GM21786 (cell line): ENCODE data around the gene SEC14L5.
"Not testable (repeated sequence)": the region's sequence is repeated elsewhere in the genome, so short reads cannot be mapped to it uniquely, and the experiment has no call there.

Source experiments
- ATAC-seq: cut with Tn5 transposase; IDR thresholded peaks from one replicate; pipeline ENCODE4 v1.9.1; 2021; ENCODE audit not compliant: unreplicated experiment

SEC14L5 gene

DNA sequence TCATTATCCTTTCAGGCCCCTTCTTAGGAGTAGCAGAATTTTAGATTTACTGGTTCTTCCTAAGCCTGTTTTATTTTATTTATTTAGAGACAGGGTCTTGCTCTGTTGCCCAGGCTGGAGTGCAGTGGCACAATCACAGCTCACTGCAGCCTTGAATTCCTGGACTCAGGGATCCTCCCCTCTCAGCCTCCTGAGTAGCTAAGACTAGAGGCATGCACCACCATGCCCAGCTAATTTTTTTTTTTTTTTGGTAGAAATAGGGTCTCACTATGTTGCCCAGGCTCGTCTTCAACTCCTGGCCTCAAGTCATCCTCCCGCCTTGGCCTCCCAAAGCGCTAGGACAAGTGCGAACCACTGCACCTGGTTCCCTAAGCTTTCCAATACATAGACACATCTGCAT is 28.5 kb upstream of the SEC14L5 start:
- not testable (repeated sequence) for ATAC-seq

DNA sequence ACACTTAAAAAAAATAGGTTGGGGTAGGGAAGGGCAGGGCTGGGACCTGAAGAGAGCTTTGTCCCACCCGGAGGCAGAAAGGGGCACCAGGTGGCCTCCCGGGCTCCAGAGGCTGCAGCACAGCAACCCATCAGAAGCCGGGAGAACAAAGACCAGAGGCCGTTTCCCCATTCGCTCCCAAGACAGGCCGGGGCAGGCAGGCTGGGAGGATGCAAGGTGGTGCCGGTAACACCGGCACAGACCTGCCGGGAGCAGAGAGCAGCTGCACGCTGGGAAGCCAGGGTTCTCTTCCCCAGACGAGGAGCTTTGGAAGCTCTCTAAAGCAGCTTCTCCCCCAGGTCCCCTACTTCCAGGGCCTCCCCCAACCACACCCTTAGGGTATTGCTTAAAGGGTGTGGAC is 26.7 kb upstream of the SEC14L5 start:
- no peak for ATAC-seq

DNA sequence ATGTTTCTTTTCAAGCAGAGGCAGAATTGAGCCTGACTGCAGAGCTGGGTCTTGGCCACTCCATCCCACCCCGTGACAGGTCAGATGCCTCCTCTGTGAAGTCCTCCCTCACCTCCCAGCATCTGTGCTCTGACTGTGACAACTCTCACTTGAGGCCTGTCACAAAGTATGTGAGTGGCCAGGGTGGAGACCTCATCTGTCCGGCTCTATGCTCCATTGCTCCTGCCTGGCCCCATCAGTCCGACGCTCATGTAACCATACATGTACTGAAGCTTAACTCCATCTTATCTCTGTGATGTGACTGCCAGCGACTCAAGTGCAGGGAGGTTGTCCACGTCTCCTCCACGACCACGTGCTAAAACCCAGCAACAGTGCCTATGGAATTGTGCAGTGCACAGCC is 24.7 kb upstream of the SEC14L5 start:
- ATAC-seq: no peak

DNA sequence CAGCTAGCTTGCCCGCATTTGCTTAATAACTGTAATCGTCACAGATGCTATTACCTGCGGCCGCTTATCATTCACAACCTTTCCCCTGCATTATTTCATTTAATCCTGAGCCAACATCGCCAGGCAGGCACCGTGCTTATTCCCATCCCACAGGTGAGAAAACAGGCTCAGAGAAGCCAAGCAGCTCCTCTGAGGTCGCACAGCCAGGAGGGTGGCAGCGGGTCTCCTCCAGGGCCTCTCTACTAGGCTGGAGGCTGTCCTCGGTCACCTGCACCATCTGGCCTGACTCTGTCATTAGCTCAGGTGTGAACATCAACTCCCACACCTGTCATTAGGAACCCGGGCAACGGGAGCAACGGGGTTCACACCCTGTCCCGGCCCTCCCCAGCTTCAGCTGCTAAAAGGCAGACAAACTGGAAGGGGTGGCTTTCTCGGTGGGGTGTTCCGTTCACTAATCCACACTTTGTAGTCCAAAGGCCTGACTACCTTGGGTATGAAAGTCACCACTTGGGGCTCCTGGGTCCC is 24.2 kb upstream of the SEC14L5 start:
- ATAC-seq: no peak

GRCh38 chr16:4934591-4934990 is 23.5 kb upstream of the SEC14L5 start:
- no peak for ATAC-seq

DNA sequence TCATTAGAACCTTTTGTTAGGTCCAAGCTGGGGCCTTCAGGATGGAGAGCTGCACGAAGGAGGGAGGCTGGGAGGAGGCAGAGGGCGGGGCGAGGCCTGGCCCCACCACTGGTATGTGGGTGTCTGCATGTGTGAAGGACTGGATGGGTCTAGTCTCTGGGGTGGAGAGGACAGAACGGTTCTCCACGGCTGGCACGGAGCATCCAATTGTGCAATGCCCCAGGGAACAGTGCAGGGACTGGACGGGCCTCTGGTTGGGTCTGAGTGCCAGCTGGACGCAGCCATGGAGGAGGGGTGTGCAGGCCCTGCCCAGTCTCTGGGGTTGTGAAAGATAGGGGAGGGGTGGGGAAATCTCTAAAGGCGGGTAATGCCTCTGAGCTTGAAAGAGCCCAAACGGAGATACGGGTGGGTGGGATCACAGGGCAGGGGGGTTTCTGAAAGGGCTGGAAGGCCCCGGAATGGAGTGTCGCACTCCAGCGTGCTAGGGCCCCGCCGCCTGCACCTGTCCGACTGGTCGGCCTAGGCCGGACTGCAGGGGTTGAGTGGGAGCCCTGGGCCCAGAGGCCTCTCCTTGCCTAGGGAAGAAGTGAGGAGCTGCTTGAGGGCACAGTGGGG is 22.8 kb upstream of the SEC14L5 start:
- no peak for ATAC-seq

DNA sequence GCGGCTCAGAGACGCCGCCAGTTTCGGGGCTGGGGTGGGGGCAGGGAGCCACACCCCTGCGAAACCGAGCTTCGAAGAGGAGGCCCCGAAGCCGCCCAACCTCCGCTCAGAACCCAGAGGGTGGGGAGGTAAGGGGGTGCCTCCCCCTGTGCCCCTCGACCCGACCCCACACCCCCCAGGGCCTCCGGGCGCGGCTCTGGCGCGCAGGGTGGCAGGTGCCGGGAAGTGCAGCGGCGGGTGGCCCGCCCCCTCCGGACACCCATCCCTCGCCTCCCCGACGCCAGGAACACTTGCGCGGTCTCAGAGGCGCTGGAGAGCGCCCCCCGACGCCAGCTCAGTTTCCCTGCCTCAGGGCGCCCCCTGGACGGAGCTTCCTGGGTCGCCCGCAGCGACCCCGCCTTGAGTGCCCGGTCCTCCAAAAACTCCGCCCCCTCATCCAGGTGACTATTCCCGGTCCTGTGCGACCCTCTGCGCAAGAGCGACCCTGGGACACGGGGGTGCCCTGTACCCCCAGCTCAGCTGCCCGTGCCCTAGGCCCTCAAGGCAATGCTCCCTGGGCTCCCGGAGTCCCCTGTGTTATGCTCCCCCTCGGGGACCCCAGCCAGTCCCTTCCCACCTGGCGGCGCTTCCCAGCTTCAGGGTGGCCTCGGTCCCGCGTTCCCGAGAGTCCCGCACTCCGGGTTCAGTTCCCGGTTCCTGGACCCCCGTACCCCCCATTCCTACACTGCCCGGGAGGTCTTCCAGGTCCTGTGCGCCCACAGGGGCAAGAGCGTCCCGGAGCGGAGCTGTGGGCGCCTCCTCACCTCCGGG is 21.7 kb upstream of the SEC14L5 start:
- ATAC-seq: no peak

DNA sequence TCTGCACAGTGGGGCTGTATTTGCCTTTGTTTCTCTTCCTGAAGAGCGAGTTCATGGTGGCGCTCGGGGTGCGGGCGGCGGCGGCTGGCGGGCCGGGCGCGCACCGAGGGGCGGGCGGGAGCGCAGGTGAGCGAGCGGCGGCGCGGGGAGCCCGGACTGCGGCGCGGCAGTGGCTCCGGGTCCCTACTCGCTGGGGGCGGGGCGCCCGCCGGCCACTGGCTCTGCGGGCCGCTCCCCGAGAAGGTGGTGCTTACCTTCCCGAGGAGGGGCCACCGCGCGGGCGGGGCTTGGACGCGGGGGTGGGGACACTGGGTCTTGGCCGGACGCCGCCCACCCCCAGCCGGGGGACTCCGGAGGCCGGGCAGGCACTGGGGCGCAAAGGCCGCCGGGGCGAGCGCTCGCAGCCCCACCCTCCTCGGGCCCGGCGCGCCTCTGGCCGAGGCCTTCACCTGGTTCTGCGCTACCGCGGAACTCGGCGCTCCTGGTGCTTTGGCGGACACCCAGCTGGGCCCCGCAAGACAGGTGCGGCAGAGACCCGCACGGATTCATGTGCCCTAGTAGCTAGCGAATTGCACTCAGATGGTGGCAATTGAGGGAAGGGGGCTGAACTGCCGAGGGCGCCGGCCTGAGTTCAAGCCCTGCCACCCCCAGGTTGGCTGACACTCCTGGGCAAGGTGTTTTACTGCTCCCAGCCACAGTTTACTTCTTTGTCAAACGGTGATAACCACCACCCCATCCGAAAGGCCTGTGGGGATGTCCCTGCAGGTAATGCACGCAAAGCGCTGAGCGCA is 20.9 kb upstream of the SEC14L5 start, which contains the start of gene PPL:
Gene PPL, minus strand, starts transcription at position 158 of the 791 bp plus-strand sequence. Its CDS starts 103 bp downstream, at position 55.
- ATAC-seq: no peak

DNA sequence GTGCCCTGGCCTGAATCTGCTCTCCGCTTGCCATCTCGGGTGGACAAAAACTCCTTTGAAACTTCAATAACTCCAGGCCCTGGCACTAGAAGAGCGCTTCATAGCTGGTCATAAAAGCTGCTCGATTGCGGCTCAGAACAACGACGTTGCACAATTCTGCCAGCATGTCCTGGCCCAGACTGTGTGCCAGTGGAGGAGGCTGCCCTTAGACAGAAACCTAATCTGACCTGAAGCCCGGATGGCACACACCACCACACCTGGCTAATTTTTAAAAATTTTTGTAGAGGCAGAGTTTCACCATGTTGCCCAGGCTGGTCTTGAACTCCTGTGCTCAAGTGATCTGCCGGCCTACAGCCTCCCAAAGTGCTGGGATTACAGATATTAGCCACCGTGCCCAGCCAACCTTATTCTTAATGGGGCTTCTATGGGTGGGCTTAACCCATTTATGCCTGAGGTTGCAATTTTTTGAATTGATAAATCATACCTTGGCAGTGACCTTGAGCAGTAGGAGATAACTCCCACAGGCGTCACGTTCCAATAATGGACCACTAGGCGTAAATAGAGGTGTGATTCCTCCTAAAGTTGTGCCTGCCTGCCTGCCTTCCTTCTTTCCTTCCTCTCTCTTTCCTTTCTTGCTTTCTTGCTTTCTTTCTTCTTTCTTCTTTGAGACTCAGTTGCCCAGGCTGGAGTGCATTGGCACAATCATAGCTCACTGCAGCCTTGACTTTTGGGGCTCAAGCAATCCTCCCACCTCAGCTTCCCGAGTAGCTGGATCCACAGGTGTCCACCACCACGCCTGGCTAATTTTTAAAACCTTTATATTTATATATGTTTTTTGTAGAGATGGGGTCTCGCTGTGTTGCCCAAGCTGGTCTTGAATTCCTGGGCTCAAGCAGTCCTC is 20.1 kb upstream of the SEC14L5 start:
- no peak for ATAC-seq

- no peak for ATAC-seq
These were observed 19.5 kb upstream of the SEC14L5 start for GRCh38 chr16:4938683-4939030.

GRCh38 chr16:4940719-4941118 is 17.4 kb upstream of the SEC14L5 start:
- ATAC-seq: no peak

GRCh38 chr16:4942481-4942880 is 15.6 kb upstream of the SEC14L5 start:
- no peak for ATAC-seq

- ATAC-seq: no peak
These were observed 13.5 kb upstream of the SEC14L5 start for GRCh38 chr16:4944333-4945281.

- no peak for ATAC-seq
These were observed 12.3 kb upstream of the SEC14L5 start for GRCh38 chr16:4945560-4946502.

DNA sequence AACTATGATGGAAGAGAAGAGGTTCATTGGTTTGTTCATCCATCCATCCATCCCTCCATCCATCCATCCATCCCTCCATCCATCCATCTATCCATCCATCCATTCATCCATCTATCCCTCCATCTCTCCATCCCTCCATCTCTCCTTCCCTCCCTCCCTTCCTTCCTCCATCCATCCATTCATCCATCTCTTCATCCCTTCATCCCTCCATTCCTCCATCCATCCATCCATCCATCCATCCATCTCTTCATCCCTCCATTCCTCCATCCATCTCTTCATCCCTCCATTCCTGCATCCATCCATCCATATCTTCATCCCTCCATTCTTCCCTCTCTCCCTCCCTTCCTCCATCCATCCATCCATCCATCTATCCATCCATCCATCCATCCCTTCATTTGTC is 11.2 kb upstream of the SEC14L5 start:
- no peak for ATAC-seq

DNA sequence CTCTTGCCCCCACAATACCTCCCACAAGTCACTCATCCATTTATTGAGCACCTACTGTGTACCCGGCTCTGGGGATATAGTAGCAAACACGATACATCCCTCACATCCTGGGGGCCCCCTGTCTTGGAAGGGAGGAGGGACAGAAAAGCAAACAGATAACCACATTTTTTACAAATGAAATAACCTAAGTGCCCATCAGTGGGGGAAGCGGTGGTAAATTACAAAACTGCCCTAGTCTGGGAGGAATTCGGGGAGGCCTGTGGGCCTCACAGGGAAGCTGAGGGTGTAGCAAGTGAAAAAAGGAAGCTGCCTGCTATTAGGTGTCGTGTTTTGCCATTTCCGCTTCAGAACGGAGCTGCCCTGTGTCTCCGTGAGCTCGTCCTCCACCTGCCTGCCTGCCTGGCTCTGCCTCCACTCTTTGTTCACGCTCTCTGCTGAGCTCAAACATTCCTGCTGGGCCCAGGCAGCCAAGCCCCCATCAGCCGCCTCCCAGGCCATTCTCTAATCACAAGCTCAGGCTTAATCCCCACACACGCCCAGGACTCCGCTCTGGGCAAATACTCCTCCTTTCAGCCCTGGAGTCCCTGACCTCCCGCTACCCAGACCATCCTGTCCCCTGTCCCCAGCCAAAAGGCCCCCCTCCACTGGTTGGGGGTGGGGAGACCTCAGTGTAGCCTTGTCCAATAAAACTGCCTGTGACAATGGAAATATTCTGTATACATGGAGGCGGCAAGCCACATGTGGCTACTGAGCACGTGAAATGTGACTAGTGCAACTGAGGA is 10.2 kb upstream of the SEC14L5 start:
- no peak for ATAC-seq

- ATAC-seq: no peak
These were observed 9.0 kb upstream of the SEC14L5 start for GRCh38 chr16:4948903-4949766.
